HCT116 (cell line): ENCODE results near the gene DERA. TPM values are rescaled to one million over a fixed set of nuclear protein-coding genes. Genes with fewer than 3 reads are reported as not detected.

Experiments used
- ATAC-seq: fragments of 200-7000 bp; cut with Tn5 transposase; 2 replicates; pipeline ENCODE4 v1.9.1; 2020; ENCODE audit warnings: mild to moderate bottlenecking, moderate library complexity
- BruUV-seq: library from RNA; stranded (reverse); fragments of 400-500 nt; replicated peaks from 2 replicates; lab custom pipeline; 2021; lab: Mats Ljungman, UMichigan
- CTCF ChIA-PET: fragments of 300-600 bp; sonication (Branson Sonifier 250); formaldehyde crosslinking; loops from one replicate; lab custom pipeline; 2021; ENCODE audit warnings: antibody characterized with exemption; lab: Charles Lee
- POLR2A ChIA-PET: fragments of 300-600, 350-600 bp; sonication (Branson Sonifier 250); formaldehyde crosslinking; loops from one replicate; lab custom pipeline; 2021; ENCODE audit warnings: antibody characterized with exemption; lab: Charles Lee
- RAD21 ChIA-PET, 2 experiments: fragments of 300-600 bp; sonication (Branson Sonifier 250); formaldehyde crosslinking; loops; one replicate each; lab custom pipeline; 2023; ENCODE audit warnings: low total read pairs in 2 of 2; ENCODE audit not compliant: uncharacterized antibody in 2 of 2, unreplicated experiment in 2 of 2, low non-redundant PET in 1 of 2; lab: Charles Lee
- DNase-seq: peaks from one replicate; pipeline ENCODE4 v3.0.0-alpha.2; 2010; ENCODE audit warnings: low read depth, low spot score
- H2AFZ ChIP-seq: fragments of 200-600 bp; shearing (Covaris generic), sonication (generic); 2 replicates; pipeline ENCODE4 v1.6.1; 2017; ENCODE audit warnings: low read depth, mixed run types, mixed read lengths, antibody characterized with exemption, low read length; ENCODE audit not compliant: poor library complexity, severe bottlenecking
- H3K27ac ChIP-seq: 2 replicates; pipeline ENCODE4 v1.5.1; 2012; ENCODE audit warnings: low read depth, low read length
- H3K27me3 ChIP-seq: fragments of 200-600 bp; sonication (generic); 2 replicates; pipeline ENCODE4 v1.6.1; 2016; ENCODE audit warnings: mixed run types, low read length, mixed read lengths; ENCODE audit not compliant: insufficient read depth
- H3K36me3 ChIP-seq, 2 experiments: fragments of 200-500 bp in 1 of 2; fragments of 200-600 bp in 1 of 2; sonication (Bioruptor generic) in 1 of 2; sonication (generic) in 1 of 2; 2 replicates each; pipeline versions ENCODE4 v1.5.1 to v1.6.1; 2014 to 2016; ENCODE audit warnings: low read length in 2 of 2, inconsistent platforms in 1 of 2, mixed read lengths in 1 of 2, mixed run types in 1 of 2; ENCODE audit not compliant: insufficient read depth in 2 of 2, control insufficient read depth in 1 of 2
- H3K4me1 ChIP-seq, 2 experiments: fragments of 200-600 bp in 1 of 2; sonication (generic) in 1 of 2; 2 replicates each; pipeline versions ENCODE4 v1.5.1 to v1.6.1; 2012 to 2017; ENCODE audit warnings: low read length in 2 of 2, inconsistent platforms in 1 of 2, mild to moderate bottlenecking in 1 of 2, mixed read lengths in 1 of 2, mixed run types in 1 of 2, moderate library complexity in 1 of 2; ENCODE audit not compliant: insufficient read depth in 2 of 2, control insufficient read depth in 1 of 2
- H3K4me2 ChIP-seq: fragments of 200-600 bp; sonication (generic); 2 replicates; pipeline ENCODE4 v1.6.1; 2017; ENCODE audit warnings: mixed run types, low read length, mixed read lengths
- H3K4me3 ChIP-seq, 2 experiments: fragments of 200-600 bp in 1 of 2; sonication (generic) in 1 of 2; replicated peaks in 1 of 2; 2 replicates each; pipeline ENCODE4 v1.5.1; 2011 to 2016; ENCODE audit warnings: low read length in 2 of 2, control low read depth in 1 of 2, low read depth in 1 of 2, mild to moderate bottlenecking in 1 of 2, mixed read lengths in 1 of 2, mixed run types in 1 of 2
- H3K79me2 ChIP-seq: fragments of 200-600 bp; sonication (generic); 2 replicates; pipeline ENCODE4 v1.6.1; 2017; ENCODE audit warnings: mild to moderate bottlenecking, mixed run types, low read length, moderate library complexity, mixed read lengths; ENCODE audit not compliant: insufficient read depth
- H3K9ac ChIP-seq: fragments of 200-600 bp; sonication (generic); 2 replicates; pipeline ENCODE4 v1.6.1; 2016; ENCODE audit warnings: low read length, mixed read lengths
- H3K9me2 ChIP-seq: fragments of 200-600 bp; sonication (generic), shearing (Covaris generic); 2 replicates; pipeline ENCODE4 v1.6.1; 2017; ENCODE audit warnings: mixed run types, mild to moderate bottlenecking, moderate library complexity; ENCODE audit not compliant: insufficient read depth
- H3K9me3 ChIP-seq, 2 experiments: fragments of 200-500 bp in 1 of 2; fragments of 200-600 bp in 1 of 2; sonication (Bioruptor generic) in 1 of 2; sonication (generic) in 1 of 2; 2 replicates each; pipeline ENCODE4 v1.6.1; 2014 to 2017; ENCODE audit warnings: low read length in 2 of 2, mixed read lengths in 2 of 2, inconsistent platforms in 1 of 2, low read depth in 1 of 2, mild to moderate bottlenecking in 1 of 2, mixed run types in 1 of 2, moderate library complexity in 1 of 2; ENCODE audit not compliant: control insufficient read depth in 1 of 2, insufficient read depth in 1 of 2
- H4K20me1 ChIP-seq: fragments of 200-600 bp; sonication (generic), shearing (Covaris generic); 2 replicates; pipeline ENCODE4 v1.6.1; 2017; ENCODE audit warnings: mixed run types, mild to moderate bottlenecking, moderate library complexity; ENCODE audit not compliant: insufficient read depth
- CBX3 ChIP-seq: IDR thresholded peaks from 2 replicates; pipeline ENCODE4 v1.6.1; 2012; ENCODE audit warnings: low read depth
- CEBPB ChIP-seq: IDR thresholded peaks from 2 replicates; pipeline ENCODE4 v1.6.1; 2012; ENCODE audit warnings: low read depth
- ELF1 ChIP-seq: IDR thresholded peaks from 2 replicates; pipeline ENCODE4 v1.6.1; 2012; ENCODE audit warnings: low read depth, borderline replicate concordance
- EZH2 ChIP-seq: fragments of 200-600 bp; sonication (generic); IDR thresholded peaks from 2 replicates; pipeline ENCODE4 v1.6.1; 2017; ENCODE audit warnings: antibody characterized with exemption, mixed run types
- FOSL1 ChIP-seq: IDR thresholded peaks from 2 replicates; pipeline ENCODE4 v1.6.1; 2012; ENCODE audit warnings: low read depth
- JUND ChIP-seq: IDR thresholded peaks from 2 replicates; pipeline ENCODE4 v1.6.1; 2012
- MAX ChIP-seq: IDR thresholded peaks from 2 replicates; pipeline ENCODE4 v1.6.1; 2012
- POLR2A ChIP-seq: IDR thresholded peaks from 2 replicates; pipeline ENCODE4 v1.7.0; 2011; ENCODE audit warnings: borderline replicate concordance; ENCODE audit not compliant: insufficient read depth, insufficient read length; ENCODE audit errors: extremely low read depth
- RAD21 ChIP-seq: IDR thresholded peaks from 2 replicates; pipeline ENCODE4 v1.6.1; 2012; ENCODE audit warnings: low read depth, mild to moderate bottlenecking
- SIN3A ChIP-seq: IDR thresholded peaks from 2 replicates; pipeline ENCODE4 v1.6.1; 2012; ENCODE audit warnings: low read depth
- SP1 ChIP-seq: IDR thresholded peaks from 2 replicates; pipeline ENCODE4 v1.6.1; 2012; ENCODE audit warnings: low read depth
- SRF ChIP-seq: IDR thresholded peaks from 2 replicates; pipeline ENCODE4 v1.6.1; 2012; ENCODE audit warnings: low read depth
- TCF7L2 ChIP-seq: IDR thresholded peaks from 2 replicates; pipeline ENCODE4 v1.7.0; 2011; ENCODE audit warnings: borderline replicate concordance, inconsistent platforms; ENCODE audit not compliant: insufficient read depth, insufficient read length; ENCODE audit errors: extremely low read depth
- YY1 ChIP-seq: IDR thresholded peaks from 2 replicates; pipeline ENCODE4 v1.6.1; 2011; ENCODE audit warnings: low read length, low read depth, moderate library complexity, mild to moderate bottlenecking; ENCODE audit not compliant: insufficient replicate concordance; ENCODE audit errors: extremely low read depth
- ZNF274 ChIP-seq: fragments of 200-500 bp; sonication (Bioruptor generic); IDR thresholded peaks from 2 replicates; pipeline ENCODE4 v1.6.1; 2014; ENCODE audit warnings: mild to moderate bottlenecking, low read depth, low read length, inconsistent platforms
- intact Hi-C: fragments of 100-400 bp; cut with micrococcal nuclease; formaldehyde crosslinking; loops from 2 replicates; pipeline ENCODE4 v1.10.0; 2022
- total RNA-seq: library from RNA; stranded (reverse); gene quantifications from one replicate; pipeline ENCODE4 v1.2.1, GENCODE V29; 2021; ENCODE audit not compliant: unreplicated experiment
- TF ChIP-seq, protein P1 (sequence below): IDR thresholded peaks from 2 replicates; pipeline ENCODE4 v1.6.1; 2012; ENCODE audit warnings: low read depth
- TF ChIP-seq, protein P2 (sequence below), 3 experiments: fragments of 200-600 bp in 1 of 3; sonication (generic) in 1 of 3; IDR thresholded peaks in 2 of 3; conservative IDR thresholded peaks in 1 of 3; 2 replicates each; pipeline ENCODE4 v1.5.1; 2012 to 2017; ENCODE audit warnings: low read depth in 2 of 3, low read length in 2 of 3, antibody characterized with exemption in 1 of 3, borderline replicate concordance in 1 of 3, control low read depth in 1 of 3, mild to moderate bottlenecking in 1 of 3, mixed read lengths in 1 of 3, mixed run types in 1 of 3, moderate library complexity in 1 of 3; ENCODE audit not compliant: insufficient read depth in 1 of 3

Gene DERA
- total RNA-seq, 1 experiment from 2014 or later = 32.6 TPM

- TF ChIP-seq ZNF274 = no peak
- no peak for TF ChIP-seq CEBPB
Measured at GRCh38 chr12:15910864-15911721, at the start of gene DERA (continued).

- Histone ChIP-seq H3K36me3 (no peaks in the 10 kb centered on the region), H3K9me2 (no peaks in the 10 kb centered on the region), H2AFZ (no peak overlapping the region), H3K4me2 (no peak overlapping the region), H4K20me1 (no peaks in the 10 kb centered on the region), H3K27me3 (no peaks in the 10 kb centered on the region), H3K9me3 (no peaks in the 10 kb centered on the region), H3K9ac (no peak overlapping the region), H3K4me1 (no peaks in the 10 kb centered on the region), H3K27ac (no peak overlapping the region), H3K79me2 (no peaks in the 10 kb centered on the region), H3K4me3 (no peak overlapping the region)
- ATAC-seq = no peak
- ChIA-PET CTCF (no interaction called here), POLR2A (no interaction called here), RAD21 (no interaction called here)
- no TSS peak for BruUV-seq
- no peak for DNase-seq
- intact Hi-C loops = no loop called here
- TF ChIP-seq JUND = no peak
- TF ChIP-seq POLR2A = no peak
- TF ChIP-seq YY1 = no peak
- TF ChIP-seq, protein P1, sequence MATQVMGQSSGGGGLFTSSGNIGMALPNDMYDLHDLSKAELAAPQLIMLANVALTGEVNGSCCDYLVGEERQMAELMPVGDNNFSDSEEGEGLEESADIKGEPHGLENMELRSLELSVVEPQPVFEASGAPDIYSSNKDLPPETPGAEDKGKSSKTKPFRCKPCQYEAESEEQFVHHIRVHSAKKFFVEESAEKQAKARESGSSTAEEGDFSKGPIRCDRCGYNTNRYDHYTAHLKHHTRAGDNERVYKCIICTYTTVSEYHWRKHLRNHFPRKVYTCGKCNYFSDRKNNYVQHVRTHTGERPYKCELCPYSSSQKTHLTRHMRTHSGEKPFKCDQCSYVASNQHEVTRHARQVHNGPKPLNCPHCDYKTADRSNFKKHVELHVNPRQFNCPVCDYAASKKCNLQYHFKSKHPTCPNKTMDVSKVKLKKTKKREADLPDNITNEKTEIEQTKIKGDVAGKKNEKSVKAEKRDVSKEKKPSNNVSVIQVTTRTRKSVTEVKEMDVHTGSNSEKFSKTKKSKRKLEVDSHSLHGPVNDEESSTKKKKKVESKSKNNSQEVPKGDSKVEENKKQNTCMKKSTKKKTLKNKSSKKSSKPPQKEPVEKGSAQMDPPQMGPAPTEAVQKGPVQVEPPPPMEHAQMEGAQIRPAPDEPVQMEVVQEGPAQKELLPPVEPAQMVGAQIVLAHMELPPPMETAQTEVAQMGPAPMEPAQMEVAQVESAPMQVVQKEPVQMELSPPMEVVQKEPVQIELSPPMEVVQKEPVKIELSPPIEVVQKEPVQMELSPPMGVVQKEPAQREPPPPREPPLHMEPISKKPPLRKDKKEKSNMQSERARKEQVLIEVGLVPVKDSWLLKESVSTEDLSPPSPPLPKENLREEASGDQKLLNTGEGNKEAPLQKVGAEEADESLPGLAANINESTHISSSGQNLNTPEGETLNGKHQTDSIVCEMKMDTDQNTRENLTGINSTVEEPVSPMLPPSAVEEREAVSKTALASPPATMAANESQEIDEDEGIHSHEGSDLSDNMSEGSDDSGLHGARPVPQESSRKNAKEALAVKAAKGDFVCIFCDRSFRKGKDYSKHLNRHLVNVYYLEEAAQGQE = no peak
- TF ChIP-seq, protein P2, sequence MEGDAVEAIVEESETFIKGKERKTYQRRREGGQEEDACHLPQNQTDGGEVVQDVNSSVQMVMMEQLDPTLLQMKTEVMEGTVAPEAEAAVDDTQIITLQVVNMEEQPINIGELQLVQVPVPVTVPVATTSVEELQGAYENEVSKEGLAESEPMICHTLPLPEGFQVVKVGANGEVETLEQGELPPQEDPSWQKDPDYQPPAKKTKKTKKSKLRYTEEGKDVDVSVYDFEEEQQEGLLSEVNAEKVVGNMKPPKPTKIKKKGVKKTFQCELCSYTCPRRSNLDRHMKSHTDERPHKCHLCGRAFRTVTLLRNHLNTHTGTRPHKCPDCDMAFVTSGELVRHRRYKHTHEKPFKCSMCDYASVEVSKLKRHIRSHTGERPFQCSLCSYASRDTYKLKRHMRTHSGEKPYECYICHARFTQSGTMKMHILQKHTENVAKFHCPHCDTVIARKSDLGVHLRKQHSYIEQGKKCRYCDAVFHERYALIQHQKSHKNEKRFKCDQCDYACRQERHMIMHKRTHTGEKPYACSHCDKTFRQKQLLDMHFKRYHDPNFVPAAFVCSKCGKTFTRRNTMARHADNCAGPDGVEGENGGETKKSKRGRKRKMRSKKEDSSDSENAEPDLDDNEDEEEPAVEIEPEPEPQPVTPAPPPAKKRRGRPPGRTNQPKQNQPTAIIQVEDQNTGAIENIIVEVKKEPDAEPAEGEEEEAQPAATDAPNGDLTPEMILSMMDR (IDR thresholded peaks at IDR 0.05 in 2 of 3, conservative IDR thresholded peaks at IDR 0.05 in 1 of 3; ENCODE audit: borderline replicate concordance in 1 of 3, insufficient read depth in 1 of 3, low read depth in 2 of 3, low read length in 2 of 3) = no peak
- TF ChIP-seq MAX = no peak
- no peak for TF ChIP-seq RAD21
- no peak for TF ChIP-seq SIN3A
- TF ChIP-seq TCF7L2 = no peak
- TF ChIP-seq CBX3 = no peak
- TF ChIP-seq ZNF274 = no peak
- no peak for TF ChIP-seq SRF
- no peak for TF ChIP-seq ELF1
- TF ChIP-seq FOSL1 = no peak
- TF ChIP-seq CEBPB = no peak
- no peak for TF ChIP-seq EZH2
- no peak for TF ChIP-seq SP1
Measured at GRCh38 chr12:15861404-15861803, 49.7 kb upstream of the DERA start.
